DND-41 (cell line): Measurements from ENCODE around the gene AGRN.

Experiments
- ATAC-seq: fragments of 200-7000 bp; cut with Tn5 transposase; 3 replicates; pipeline ENCODE4 v1.9.1; 2021; ENCODE audit warnings: low read depth; ENCODE audit not compliant: insufficient read depth
- DNase-seq: peaks from one replicate; pipeline ENCODE4 v3.0.0-alpha.2; 2020
- H2AFZ ChIP-seq: 2 replicates; pipeline ENCODE4 v1.6.0; 2012; ENCODE audit warnings: low read depth, low read length
- H3K27ac ChIP-seq: 2 replicates; pipeline ENCODE4 v1.5.1; 2012; ENCODE audit warnings: low read length, inconsistent platforms
- H3K27me3 ChIP-seq: fragments of 200-600 bp; sonication (generic); 2 replicates; pipeline ENCODE4 v1.6.0; 2012; ENCODE audit warnings: low read length, mild to moderate bottlenecking, inconsistent platforms; ENCODE audit not compliant: insufficient read depth, poor library complexity
- H3K36me3 ChIP-seq: 2 replicates; pipeline ENCODE4 v1.5.1; 2012; ENCODE audit warnings: low read length, inconsistent platforms; ENCODE audit not compliant: insufficient read depth
- H3K4me1 ChIP-seq: 2 replicates; pipeline ENCODE4 v1.5.1; 2012; ENCODE audit warnings: mild to moderate bottlenecking, low read length; ENCODE audit not compliant: insufficient read depth
- H3K4me2 ChIP-seq: 2 replicates; pipeline ENCODE4 v1.6.0; 2012; ENCODE audit warnings: mild to moderate bottlenecking, moderate library complexity, low read length, inconsistent platforms; ENCODE audit not compliant: insufficient read depth
- H3K4me3 ChIP-seq, 2 experiments: fragments of 200-600 bp in 1 of 2; shearing (Covaris generic) in 1 of 2; 2 replicates each; pipeline ENCODE4 v1.5.1; 2012 to 2016; ENCODE audit warnings: inconsistent platforms in 2 of 2, low read length in 2 of 2, mild to moderate bottlenecking in 2 of 2, low read depth in 1 of 2, moderate library complexity in 1 of 2
- H3K79me2 ChIP-seq: 2 replicates; pipeline ENCODE4 v1.6.0; 2012; ENCODE audit warnings: low read length, inconsistent platforms; ENCODE audit not compliant: insufficient read depth
- H3K9ac ChIP-seq: 2 replicates; pipeline ENCODE4 v1.6.0; 2012; ENCODE audit warnings: low read depth, mild to moderate bottlenecking, inconsistent platforms, low read length, moderate library complexity
- H3K9me3 ChIP-seq: 2 replicates; pipeline ENCODE4 v1.5.1; 2012; ENCODE audit warnings: low read length, moderate library complexity, mild to moderate bottlenecking, inconsistent platforms; ENCODE audit not compliant: insufficient read depth, severe bottlenecking
- H4K20me1 ChIP-seq: 2 replicates; pipeline ENCODE4 v1.6.0; 2012; ENCODE audit warnings: low read length; ENCODE audit not compliant: insufficient read depth
- CTCF ChIP-seq: IDR thresholded peaks from 2 replicates; pipeline ENCODE4 v1.5.1; 2012; ENCODE audit warnings: borderline replicate concordance, low read length, moderate library complexity, mild to moderate bottlenecking; ENCODE audit not compliant: poor library complexity, severe bottlenecking; ENCODE audit errors: extremely low read depth
- EZH2 ChIP-seq: IDR thresholded peaks from 3 replicates; pipeline ENCODE4 v1.6.1; 2012; ENCODE audit warnings: borderline replicate concordance, low read depth, mild to moderate bottlenecking, moderate library complexity, low read length, inconsistent platforms; ENCODE audit not compliant: severe bottlenecking

Gene AGRN

GRCh38 chr1:974293-974640 lies 45.7 kb upstream of the AGRN start:
- H3K4me2 ChIP-seq: no peak overlapping the region
- no peaks in the 10 kb centered on the region for H3K79me2 ChIP-seq
- H3K27me3 ChIP-seq: peaks cover 9% of the 10 kb centered on the region
- H3K9ac ChIP-seq: no peak overlapping the region
- peaks cover 15% of the 10 kb centered on the region for H3K4me1 ChIP-seq
- H3K9me3 ChIP-seq: no peaks in the 10 kb centered on the region
- no peak overlapping the region for H3K4me3 ChIP-seq
- ATAC-seq (no peak), DNase-seq (no peak)
- no peak overlapping the region for H2AFZ ChIP-seq
- TF ChIP-seq EZH2 (no peak), CTCF (no peak)
- H3K27ac ChIP-seq: no peak overlapping the region
- H4K20me1 ChIP-seq: no peaks in the 10 kb centered on the region; the same call in 1 of the 2 replicates
- no peaks in the 10 kb centered on the region for H3K36me3 ChIP-seq

- H3K27me3 ChIP-seq: peaks cover 9% of the 10 kb centered on the region
- ATAC-seq: no peak
- H4K20me1 ChIP-seq: peaks cover 4% of the 10 kb centered on the region
- no peak overlapping the region for H2AFZ ChIP-seq
- TF ChIP-seq EZH2 (no peak), CTCF (no peak)
- no peak overlapping the region for H3K4me3 ChIP-seq
- no peaks in the 10 kb centered on the region for H3K36me3 ChIP-seq
- no peaks in the 10 kb centered on the region for H3K79me2 ChIP-seq
- DNase-seq: no peak
- no peaks in the 10 kb centered on the region for H3K9me3 ChIP-seq
- no peak overlapping the region for H3K9ac ChIP-seq
- peaks cover 15% of the 10 kb centered on the region for H3K4me1 ChIP-seq
- no peak overlapping the region for H3K27ac ChIP-seq
- H3K4me2 ChIP-seq: no peak overlapping the region
Measured at GRCh38 chr1:974687-975328, 45.1 kb upstream of the AGRN start.

- peaks cover 15% of the 10 kb centered on the region for H3K4me1 ChIP-seq
- H3K27ac ChIP-seq: no peak overlapping the region
- no peak overlapping the region for H2AFZ ChIP-seq
- TF ChIP-seq CTCF (no peak), EZH2 (no peak)
- DNase-seq: no peak
- H3K36me3 ChIP-seq: no peaks in the 10 kb centered on the region
- H3K79me2 ChIP-seq: no peaks in the 10 kb centered on the region
- 0 out of 4 replicates have a peak overlapping the region, but pooled peaks of 1 of the 2 experiments have one; percentile 57 for H3K4me3 ChIP-seq
- H3K9me3 ChIP-seq: no peaks in the 10 kb centered on the region
- H3K4me2 ChIP-seq: peak overlapping the region; percentile 90
- peaks cover 9% of the 10 kb centered on the region for H3K27me3 ChIP-seq
- H4K20me1 ChIP-seq: peaks cover 6% of the 10 kb centered on the region
- peak overlapping the region; percentile 59; the same call in 1 of the 2 replicates for H3K9ac ChIP-seq
- ATAC-seq: no peak
Measured at GRCh38 chr1:975365-975764, 44.6 kb upstream of the AGRN start.
